ENCODE data around the gene CDK11A.

- TF ChIP-seq CTCF (IDR thresholded peaks at IDR 0.05 in 4 of 5, conservative IDR thresholded peaks at IDR 0.05 in 1 of 5) (no peak), POLR2A (IDR thresholded peaks at IDR 0.05) (no peak)
Observed at GRCh38 chr1:1703796-1704195, 20.4 kb downstream of the CDK11A start.

Measured in gastrocnemius medialis (tissue), 4 donors.